CD4-positive, alpha-beta T cell treated with Interleukin-2 at 100 ng/mL for 4 hours (primary cell): ENCODE results near the gene UHMK1.
"Not testable (repeated sequence)": the region's sequence is repeated elsewhere in the genome, so short reads cannot be mapped to it uniquely, and the experiment has no call there.

Experiments
- DNase-seq: peaks from one replicate; pipeline ENCODE4 v3.0.0-alpha.2; 2020; ENCODE audit warnings: low spot score

The UHMK1 gene, protein sequence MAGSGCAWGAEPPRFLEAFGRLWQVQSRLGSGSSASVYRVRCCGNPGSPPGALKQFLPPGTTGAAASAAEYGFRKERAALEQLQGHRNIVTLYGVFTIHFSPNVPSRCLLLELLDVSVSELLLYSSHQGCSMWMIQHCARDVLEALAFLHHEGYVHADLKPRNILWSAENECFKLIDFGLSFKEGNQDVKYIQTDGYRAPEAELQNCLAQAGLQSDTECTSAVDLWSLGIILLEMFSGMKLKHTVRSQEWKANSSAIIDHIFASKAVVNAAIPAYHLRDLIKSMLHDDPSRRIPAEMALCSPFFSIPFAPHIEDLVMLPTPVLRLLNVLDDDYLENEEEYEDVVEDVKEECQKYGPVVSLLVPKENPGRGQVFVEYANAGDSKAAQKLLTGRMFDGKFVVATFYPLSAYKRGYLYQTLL

DNA sequence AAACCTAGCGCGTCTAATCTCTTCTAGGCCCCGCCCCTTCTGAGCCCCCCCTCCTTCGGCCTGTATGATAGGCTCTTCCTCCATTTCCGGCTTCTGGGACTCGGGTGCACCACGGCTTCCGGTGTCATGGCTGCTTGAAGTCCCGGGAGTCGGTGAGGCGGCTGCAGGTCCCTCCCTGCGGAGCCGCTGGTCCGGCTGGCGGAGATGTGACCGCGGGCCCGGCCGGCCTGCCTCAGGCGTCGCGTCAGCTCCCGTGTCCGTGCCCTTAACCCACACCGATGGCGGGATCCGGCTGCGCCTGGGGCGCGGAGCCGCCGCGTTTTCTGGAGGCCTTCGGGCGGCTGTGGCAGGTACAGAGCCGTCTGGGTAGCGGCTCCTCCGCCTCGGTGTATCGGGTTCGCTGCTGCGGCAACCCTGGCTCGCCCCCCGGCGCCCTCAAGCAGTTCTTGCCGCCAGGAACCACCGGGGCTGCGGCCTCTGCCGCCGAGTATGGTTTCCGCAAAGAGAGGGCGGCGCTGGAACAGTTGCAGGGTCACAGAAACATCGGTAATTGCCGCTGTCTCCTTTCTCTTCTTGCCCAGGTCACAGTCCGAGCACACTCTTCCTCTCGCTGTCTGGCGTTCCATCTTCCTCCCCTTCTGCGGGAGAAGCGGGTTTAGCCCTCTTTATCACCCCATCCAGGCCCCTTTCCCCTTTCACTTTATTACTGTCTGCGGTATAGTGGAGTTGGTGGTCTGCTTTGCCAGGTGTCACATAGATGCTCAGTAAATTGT lies at the start of gene UHMK1:
Gene UHMK1 (plus strand): TSS at position 96 of the 773 bp plus-strand sequence. CDS start 183 bp downstream, at position 279.
- DNase-seq = peak; percentile 90

GRCh38 chr1:162454361-162454760 lies 43.3 kb upstream of the UHMK1 start:
- not testable (repeated sequence) for DNase-seq

DNA sequence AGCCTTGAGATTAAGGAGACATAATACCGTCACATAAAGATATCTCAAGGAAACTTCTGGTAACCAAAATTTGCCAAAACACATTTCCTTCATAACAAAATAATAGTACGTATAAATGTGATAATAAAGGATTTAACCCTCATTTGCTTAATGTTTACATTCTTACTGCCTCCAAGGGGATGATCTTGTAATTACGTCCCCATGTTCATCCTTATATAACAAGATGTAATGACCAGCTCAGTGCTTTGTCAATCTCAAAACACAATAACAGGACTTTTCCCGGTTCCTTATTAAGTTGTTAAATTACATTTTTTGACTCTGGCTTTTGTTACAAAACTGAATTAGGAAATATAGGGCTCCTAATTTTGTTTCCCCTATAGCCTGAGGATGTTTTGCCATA lies 41.3 kb upstream of the UHMK1 start:
- DNase-seq = no peak

DNA sequence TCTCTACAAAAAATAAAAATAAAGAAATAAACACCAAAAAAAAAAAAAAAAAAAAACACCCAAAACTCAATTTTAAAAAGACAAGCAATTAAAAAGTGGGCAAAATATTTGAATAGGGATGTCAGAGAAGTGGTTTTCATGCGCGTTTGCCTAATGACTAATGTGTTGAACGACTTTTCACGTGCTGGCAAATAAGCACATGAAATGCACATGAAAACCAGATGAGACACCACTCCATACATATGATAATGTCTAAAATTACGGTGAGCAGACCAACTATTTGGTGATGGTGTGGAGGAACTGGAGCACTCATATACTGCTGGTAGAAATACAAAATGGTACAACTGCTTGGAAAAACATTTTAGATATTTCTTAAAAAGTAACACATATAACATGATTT lies 39.4 kb upstream of the UHMK1 start:
- DNase-seq = no peak

DNA sequence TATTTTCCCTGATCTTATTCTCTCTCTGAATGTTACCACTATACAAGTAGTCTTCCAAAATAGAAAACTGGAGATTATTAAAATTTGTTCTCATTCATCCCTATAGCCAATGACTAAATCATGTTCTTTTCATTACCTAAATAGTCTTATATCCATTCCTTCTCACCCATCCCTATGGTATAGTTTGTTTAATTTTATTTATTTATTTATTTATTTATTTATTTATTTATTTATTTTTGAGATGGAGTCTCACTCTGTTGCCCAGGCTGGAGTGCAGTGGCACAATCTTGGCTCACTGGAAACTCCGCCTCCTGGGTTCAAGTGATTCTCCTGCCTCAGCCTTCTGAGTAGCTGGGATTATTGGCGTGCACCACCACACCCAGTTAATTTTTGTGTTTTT lies 35.2 kb upstream of the UHMK1 start:
- not testable (repeated sequence) for DNase-seq

- no peak for DNase-seq
These were observed 34.6 kb upstream of the UHMK1 start for GRCh38 chr1:162463021-162463420.

DNA sequence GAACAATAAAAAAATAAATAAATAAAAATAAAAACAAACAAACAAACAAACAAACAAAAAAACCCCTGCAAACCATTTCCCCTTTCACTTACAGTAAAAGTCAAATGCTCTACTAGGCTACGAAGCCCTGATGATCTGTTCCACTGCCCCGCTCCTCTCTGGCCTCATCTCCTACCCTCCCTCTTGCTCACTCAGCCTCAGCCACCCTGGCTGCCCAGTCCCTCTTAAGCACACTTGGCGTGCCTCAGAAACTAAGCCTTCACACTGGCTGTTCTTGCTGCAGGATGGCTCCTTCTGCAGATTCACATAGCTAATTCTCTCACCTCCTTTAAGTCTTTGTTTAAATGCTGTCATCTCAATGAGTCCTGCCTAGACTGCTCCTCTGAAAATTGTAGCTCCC lies 30.8 kb upstream of the UHMK1 start:
- no peak for DNase-seq

DNA sequence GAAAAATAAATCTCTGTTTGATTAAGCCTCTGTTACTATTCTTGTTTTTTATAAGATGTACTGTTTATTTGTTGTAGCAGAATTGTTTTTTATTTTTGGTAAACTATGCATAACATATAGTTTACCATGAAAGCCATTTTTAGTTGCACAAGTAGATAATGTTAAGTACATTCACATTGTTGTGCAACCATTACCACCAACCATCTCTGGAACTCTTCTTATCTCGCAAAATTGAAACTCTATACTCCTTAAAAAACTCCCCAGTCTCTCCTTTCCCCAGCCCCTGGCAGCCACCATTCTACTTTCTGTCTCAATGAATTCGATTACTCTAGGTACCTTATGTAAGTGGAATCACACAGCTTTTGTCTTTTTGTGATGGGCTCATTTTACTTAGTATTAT lies 27.4 kb upstream of the UHMK1 start:
- DNase-seq = no peak

DNA sequence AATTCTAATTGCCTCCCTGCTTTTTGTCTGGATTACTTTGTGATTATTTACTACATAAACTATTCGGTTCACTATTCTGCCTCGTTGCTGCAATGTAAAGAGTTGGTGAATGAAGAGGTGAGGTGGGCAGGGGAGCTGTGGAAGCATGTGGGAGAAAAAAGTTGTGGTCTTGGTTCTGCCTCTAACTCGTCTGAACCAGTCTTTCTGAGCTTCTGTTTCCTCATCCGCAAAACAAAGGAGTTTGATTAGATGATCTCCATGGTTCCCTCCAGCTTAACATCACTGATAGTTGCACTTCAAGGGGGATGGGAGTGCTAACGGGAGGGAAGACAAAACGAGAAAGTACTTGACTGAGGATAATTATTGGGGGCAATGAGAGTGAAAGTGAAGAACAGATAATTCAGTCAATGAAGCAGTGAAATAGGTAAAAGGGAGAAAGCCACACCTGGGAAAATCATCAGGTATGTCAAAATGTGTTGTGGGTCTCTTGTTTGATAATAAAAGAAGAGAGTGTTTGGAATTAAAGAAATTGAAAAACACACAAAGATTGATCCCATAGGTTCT lies 26.2 kb upstream of the UHMK1 start:
- no peak for DNase-seq

DNA sequence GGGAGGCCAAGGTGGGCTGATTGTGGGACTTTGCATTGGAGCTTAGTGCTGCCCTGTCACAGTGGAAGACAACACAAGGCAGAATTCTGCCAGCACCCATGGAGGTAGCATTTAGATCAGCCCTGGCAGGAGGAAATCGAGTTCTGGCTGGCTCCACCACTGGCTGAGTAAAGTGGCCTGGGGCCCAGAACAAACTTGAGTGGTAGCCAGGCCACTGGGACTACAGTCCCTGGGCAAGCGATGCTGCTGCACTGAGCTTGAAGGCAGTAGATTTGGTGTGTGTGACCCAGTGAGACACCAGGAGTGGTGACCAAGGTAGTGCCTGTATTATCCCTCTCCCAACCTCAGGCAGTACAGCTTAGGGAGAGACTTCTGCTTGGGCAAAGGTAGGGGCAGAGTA lies 22.5 kb upstream of the UHMK1 start:
- DNase-seq = no peak

GRCh38 chr1:162475539-162476185 lies 22.0 kb upstream of the UHMK1 start:
- no peak for DNase-seq

DNA sequence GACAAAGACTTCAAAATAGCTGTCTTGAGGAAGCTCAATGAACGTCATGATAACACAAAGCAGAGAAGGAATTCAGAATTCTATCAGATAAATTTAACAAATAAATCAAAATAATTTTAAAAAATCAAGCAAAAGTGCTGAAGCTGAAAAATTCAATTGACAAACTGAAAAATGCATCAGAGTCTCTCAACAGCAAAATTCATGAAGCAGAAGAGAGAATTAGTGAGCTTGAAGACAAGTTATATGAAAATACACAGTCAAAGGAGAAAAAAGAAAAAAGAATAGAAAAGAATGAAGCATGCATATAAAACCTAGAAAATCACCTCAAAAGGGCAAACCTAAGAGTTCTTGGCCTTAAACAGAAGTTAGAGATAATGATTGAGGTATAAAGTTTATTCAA lies 21.0 kb upstream of the UHMK1 start:
- no peak for DNase-seq

- no peak for DNase-seq
These were observed 12.4 kb upstream of the UHMK1 start for GRCh38 chr1:162485236-162485635.

GRCh38 chr1:162487241-162487640 lies 10.4 kb upstream of the UHMK1 start:
- no peak for DNase-seq

DNA sequence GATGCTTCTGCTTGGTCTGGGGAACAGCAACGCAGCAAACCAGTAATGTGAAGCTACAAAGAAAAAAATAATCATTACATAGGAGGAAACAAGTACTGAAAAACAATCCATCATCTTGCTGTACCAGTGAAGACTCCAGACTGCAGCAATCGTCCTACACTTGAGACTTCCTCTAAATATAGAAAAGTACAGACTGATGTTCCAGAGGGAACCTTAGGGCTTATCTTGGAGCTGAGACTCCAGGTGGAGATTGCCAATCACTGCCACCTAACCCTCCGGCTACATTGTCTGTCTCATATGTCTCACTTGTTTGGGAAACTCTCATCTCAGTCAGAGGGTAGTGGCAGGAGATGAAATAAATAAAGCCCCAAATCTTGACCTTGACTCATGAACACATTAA lies 9.4 kb upstream of the UHMK1 start:
- DNase-seq = no peak

DNA sequence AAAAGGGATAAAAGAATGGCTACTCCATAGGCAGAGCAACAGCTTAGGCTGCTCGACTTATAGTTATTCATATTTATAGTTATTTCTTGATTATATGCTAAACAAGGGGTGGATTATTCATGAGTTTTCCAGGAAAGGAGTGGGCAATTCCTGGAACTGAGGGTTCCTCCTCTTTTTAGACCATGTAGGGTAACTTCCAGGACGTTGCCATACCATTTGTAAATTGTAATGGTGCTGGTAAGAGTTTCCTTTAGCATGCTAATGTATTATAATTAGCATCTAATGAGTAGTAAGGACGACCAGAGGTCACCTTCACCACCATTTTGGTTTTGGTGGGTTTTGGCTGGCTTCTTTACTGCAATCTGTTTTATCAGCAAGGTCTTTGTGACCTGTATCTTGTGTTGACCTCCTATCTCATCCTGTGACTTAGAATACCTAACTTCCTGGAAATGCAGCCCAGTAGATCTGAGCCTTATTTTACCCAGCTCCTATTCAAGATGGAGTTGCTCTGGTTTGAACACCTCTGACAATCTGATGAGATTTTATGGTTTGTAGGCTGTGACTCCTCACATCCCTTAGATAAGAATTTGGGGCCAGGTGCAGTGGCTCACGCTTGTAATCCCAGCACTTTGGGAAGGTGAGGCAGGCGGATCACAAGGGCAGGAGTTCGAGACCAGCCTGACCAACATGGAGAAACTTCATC lies 1.9 kb upstream of the UHMK1 start:
- DNase-seq = not testable (repeated sequence)

DNA sequence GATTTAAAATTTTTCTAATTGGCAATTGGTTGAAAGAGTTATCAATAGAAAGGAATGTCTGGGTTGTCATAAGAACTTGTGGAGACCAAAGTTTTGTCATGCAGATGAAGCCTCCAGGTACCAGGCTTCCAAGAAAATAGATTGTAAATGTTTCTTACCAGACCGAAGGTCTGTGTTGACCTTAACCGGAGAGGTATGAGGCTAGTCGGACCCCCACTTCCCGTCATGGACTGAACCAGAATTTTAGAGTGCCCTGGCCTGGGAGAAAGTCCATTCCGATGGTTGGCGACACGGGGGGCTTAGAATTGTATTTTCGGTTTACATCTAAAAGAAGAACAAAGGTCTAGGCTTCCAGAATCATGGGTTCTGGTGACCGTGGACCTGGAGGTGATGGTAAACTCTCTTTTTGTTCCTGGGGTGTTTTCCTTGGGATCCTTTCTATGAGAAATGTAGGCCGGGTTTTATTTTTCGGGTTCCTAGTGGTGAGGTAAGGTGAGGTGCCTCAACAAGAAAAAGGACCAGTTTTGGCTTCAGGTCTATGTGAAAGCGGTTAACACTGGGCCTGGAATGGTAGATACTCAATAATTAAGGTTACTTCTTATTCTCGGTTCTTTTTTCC lies 405 bp upstream of the UHMK1 start:
- DNase-seq = no peak

- peak; percentile 5 for DNase-seq
These were observed 835 bp downstream of the UHMK1 start for GRCh38 chr1:162498496-162498810.

DNA sequence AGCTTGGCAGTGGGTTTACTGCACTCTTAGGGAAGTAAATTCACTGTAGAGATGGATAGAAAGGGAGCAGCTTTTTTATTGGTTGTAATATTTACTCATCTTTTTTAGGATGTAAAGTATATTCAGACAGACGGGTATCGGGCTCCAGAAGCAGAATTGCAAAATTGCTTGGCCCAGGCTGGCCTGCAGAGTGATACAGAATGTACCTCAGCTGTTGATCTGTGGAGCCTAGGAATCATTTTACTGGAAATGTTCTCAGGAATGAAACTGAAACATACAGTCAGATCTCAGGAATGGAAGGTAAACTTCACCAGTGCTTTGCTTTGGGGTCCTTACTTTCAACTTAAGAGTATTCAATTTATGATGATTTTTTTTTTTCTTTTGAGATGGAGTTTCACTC lies 3.2 kb downstream of the UHMK1 start:
- no peak for DNase-seq

DNA sequence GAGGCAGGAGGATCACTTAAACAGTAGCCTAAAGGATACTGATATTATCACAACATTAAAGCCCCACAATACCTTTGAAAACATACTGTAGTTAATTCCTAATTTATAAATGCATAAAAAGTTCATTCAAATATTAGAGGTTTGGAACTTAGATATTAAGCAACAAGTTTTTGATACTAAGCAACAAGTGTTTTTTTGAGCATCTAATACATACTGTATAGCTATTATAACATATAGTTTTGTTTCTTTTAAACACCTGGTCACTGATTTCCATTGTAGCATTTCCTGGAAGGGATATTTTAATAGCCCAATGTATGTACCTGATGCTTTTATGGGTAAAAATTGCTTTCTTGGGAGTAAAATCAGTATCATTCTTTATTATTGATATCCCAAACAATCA lies 4.5 kb downstream of the UHMK1 start:
- DNase-seq = no peak

GRCh38 chr1:162502928-162503327 lies 5.3 kb downstream of the UHMK1 start:
- no peak for DNase-seq

DNA sequence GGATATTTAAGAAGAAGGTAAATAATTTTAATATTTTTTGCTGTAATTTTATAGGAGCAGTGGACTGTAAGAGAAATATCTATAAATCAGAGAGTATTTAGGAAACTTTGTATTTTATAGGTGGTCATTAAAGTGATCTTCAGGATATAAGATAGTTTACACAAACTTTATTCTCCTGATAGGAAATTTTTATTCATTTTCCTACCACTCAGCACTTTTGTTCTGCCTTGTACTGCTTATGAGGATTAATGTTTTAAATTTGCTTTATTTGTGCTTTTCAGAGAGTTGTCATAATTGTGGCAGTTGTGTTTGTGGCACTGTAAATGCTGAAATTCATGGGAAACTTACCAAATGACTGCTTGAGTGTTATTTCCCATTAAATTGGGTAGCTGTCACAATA lies 29.7 kb downstream of the UHMK1 start:
- DNase-seq = no peak
